IMR-90 (cell line): ENCODE results near the gene CCDC27. TPM values are rescaled to one million over a fixed set of nuclear protein-coding genes. Genes with fewer than 3 reads are reported as not detected.

ENCODE experiments used
- ATAC-seq: fragments of 200-7000 bp; cut with Tn5 transposase; 2 replicates; pipeline ENCODE4 v1.9.1; 2020; ENCODE audit warnings: low read depth, mild to moderate bottlenecking, moderate library complexity
- BruUV-seq: library from RNA; stranded (reverse); fragments of 400-500 nt; replicated peaks from 2 replicates; lab custom pipeline; 2021; lab: Mats Ljungman, UMichigan
- CTCF ChIA-PET: fragments of 300-600 bp; formaldehyde crosslinking; extraction: SDS; loops from one replicate; lab custom pipeline; 2021; ENCODE audit warnings: antibody characterized with exemption; lab: Yijun Ruan, JAX
- POLR2A ChIA-PET: fragments of 300-600 bp; sonication (Branson Sonifier 250); formaldehyde crosslinking; loops from one replicate; lab custom pipeline; 2022; ENCODE audit warnings: antibody characterized with exemption; ENCODE audit not compliant: unreplicated experiment; lab: Charles Lee
- DNase-seq: peaks from one replicate; pipeline ENCODE4 v3.0.0; 2013
- H2AFZ ChIP-seq: replicated peaks from 2 replicates; pipeline ENCODE3; 2013; ENCODE audit warnings: low read length, mild to moderate bottlenecking; ENCODE audit not compliant: poor library complexity
- H2AK5ac ChIP-seq: 2 replicates; pipeline ENCODE4 v1.6.1; 2013; ENCODE audit warnings: low read depth, low read length, inconsistent platforms
- H2AK9ac ChIP-seq: replicated peaks from 2 replicates; pipeline ENCODE3; 2013; ENCODE audit warnings: mild to moderate bottlenecking, low read depth, low read length, moderate library complexity; ENCODE audit not compliant: poor library complexity
- H2BK120ac ChIP-seq: 2 replicates; pipeline ENCODE4 v1.6.1; 2013; ENCODE audit warnings: low read depth, low read length, inconsistent platforms
- H2BK15ac ChIP-seq: 3 replicates; pipeline ENCODE4 v1.6.1; 2013; ENCODE audit warnings: low read depth, low read length, inconsistent platforms
- H2BK20ac ChIP-seq: 2 replicates; pipeline ENCODE4 v1.6.1; 2013; ENCODE audit warnings: low read depth, mild to moderate bottlenecking, inconsistent platforms, low read length, moderate library complexity
- H2BK5ac ChIP-seq: 2 replicates; pipeline ENCODE4 v1.6.1; 2013; ENCODE audit warnings: mild to moderate bottlenecking, low read depth, low read length, inconsistent platforms; ENCODE audit not compliant: poor library complexity, severe bottlenecking
- H3K14ac ChIP-seq: replicated peaks from 2 replicates; pipeline ENCODE4 v1.6.1; 2013; ENCODE audit warnings: low read depth, low read length, inconsistent platforms
- H3K18ac ChIP-seq: 2 replicates; pipeline ENCODE4 v1.6.1; 2013; ENCODE audit warnings: low read depth, low read length, control low read depth
- H3K23ac ChIP-seq: 2 replicates; pipeline ENCODE4 v1.6.1; 2013; ENCODE audit warnings: low read depth, low read length, inconsistent platforms
- H3K27ac ChIP-seq: 2 replicates; pipeline ENCODE4 v1.5.1; 2013; ENCODE audit warnings: mild to moderate bottlenecking, control low read depth, low read length; ENCODE audit not compliant: insufficient read depth
- H3K27me3 ChIP-seq: 2 replicates; pipeline ENCODE4 v1.6.1; 2013; ENCODE audit warnings: low read length; ENCODE audit not compliant: control insufficient read depth, insufficient read depth
- H3K36me3 ChIP-seq: 2 replicates; pipeline ENCODE4 v1.6.1; 2013; ENCODE audit warnings: low read length, mixed read lengths; ENCODE audit not compliant: control insufficient read depth, insufficient read depth
- H3K4ac ChIP-seq: 2 replicates; pipeline ENCODE4 v1.6.1; 2013; ENCODE audit warnings: low read depth, low read length, inconsistent platforms
- H3K4me1 ChIP-seq: 2 replicates; pipeline ENCODE4 v1.6.1; 2013; ENCODE audit warnings: low read length, mixed read lengths; ENCODE audit not compliant: control insufficient read depth, insufficient read depth
- H3K4me2 ChIP-seq: 2 replicates; pipeline ENCODE4 v1.6.1; 2013; ENCODE audit warnings: low read depth, mild to moderate bottlenecking, control low read depth, low read length, moderate library complexity
- H3K4me3 ChIP-seq: 2 replicates; pipeline ENCODE4 v1.5.1; 2013; ENCODE audit warnings: low read depth, mild to moderate bottlenecking, control low read depth, low read length, moderate library complexity; ENCODE audit not compliant: insufficient read depth
- H3K56ac ChIP-seq: 2 replicates; pipeline ENCODE4 v1.6.1; 2013; ENCODE audit warnings: low read length, inconsistent platforms; ENCODE audit not compliant: insufficient read depth; ENCODE audit errors: extremely low read depth
- H3K79me1 ChIP-seq, 2 experiments: 2 replicates each; pipeline ENCODE4 v1.6.1; 2013; ENCODE audit warnings: low read length in 2 of 2, inconsistent platforms in 1 of 2, low read depth in 1 of 2
- H3K9ac ChIP-seq: 2 replicates; pipeline ENCODE4 v1.6.1; 2013; ENCODE audit warnings: low read depth, low read length, control low read depth
- H3K9me1 ChIP-seq: 2 replicates; pipeline ENCODE4 v1.6.1; 2013; ENCODE audit warnings: low read length, inconsistent platforms; ENCODE audit not compliant: insufficient read depth
- H3K9me3 ChIP-seq: 2 replicates; pipeline ENCODE4 v1.6.1; 2013; ENCODE audit warnings: low read length; ENCODE audit not compliant: control insufficient read depth, insufficient read depth
- H4K20me1 ChIP-seq: 2 replicates; pipeline ENCODE4 v1.6.1; 2013; ENCODE audit warnings: low read length, inconsistent platforms; ENCODE audit not compliant: insufficient read depth
- H4K5ac ChIP-seq: 2 replicates; pipeline ENCODE4 v1.6.1; 2013; ENCODE audit warnings: mild to moderate bottlenecking, low read depth, low read length, control low read depth
- H4K8ac ChIP-seq, 2 experiments: 2 replicates each; pipeline ENCODE4 v1.6.1; 2013; ENCODE audit warnings: low read depth in 2 of 2, low read length in 2 of 2, control low read depth in 1 of 2, inconsistent platforms in 1 of 2
- H4K91ac ChIP-seq: 2 replicates; pipeline ENCODE4 v1.6.1; 2013; ENCODE audit warnings: low read depth, low read length, inconsistent platforms; ENCODE audit not compliant: insufficient read depth
- BHLHE40 ChIP-seq: fragments of 150-350 bp; IDR thresholded peaks from 2 replicates; pipeline ENCODE4 v1.6.1; 2016; ENCODE audit warnings: mild to moderate bottlenecking, low read depth, low read length
- CEBPB ChIP-seq: IDR thresholded peaks from 2 replicates; pipeline ENCODE4 v1.6.1; 2012; ENCODE audit warnings: low read depth, low read length, improper control_type of control experiment
- CHD1 ChIP-seq: IDR thresholded peaks from 2 replicates; pipeline ENCODE4 v1.6.1; 2012; ENCODE audit warnings: low read depth, low read length, improper control_type of control experiment
- CTCF ChIP-seq: conservative IDR thresholded peaks from 2 replicates; pipeline ENCODE4 v1.5.1; 2012; ENCODE audit warnings: mild to moderate bottlenecking, low read depth, low read length, improper control_type of control experiment
- FOS ChIP-seq: fragments of 150-350 bp; IDR thresholded peaks from 2 replicates; pipeline ENCODE4 v1.6.1; 2016; ENCODE audit warnings: low read depth, low read length
- MAZ ChIP-seq: IDR thresholded peaks from 2 replicates; pipeline ENCODE4 v1.6.1; 2012; ENCODE audit warnings: low read depth, mild to moderate bottlenecking, low read length, improper control_type of control experiment, moderate library complexity, borderline replicate concordance
- MXI1 ChIP-seq: IDR thresholded peaks from 2 replicates; pipeline ENCODE4 v1.6.1; 2012; ENCODE audit warnings: low read depth, mild to moderate bottlenecking, low read length, moderate library complexity, borderline replicate concordance
- NFE2L2 ChIP-seq: fragments of 150-350 bp; IDR thresholded peaks from 2 replicates; pipeline ENCODE4 v1.6.1; 2016; ENCODE audit warnings: low read depth, mild to moderate bottlenecking, low read length
- POLR2A ChIP-seq: IDR thresholded peaks from 2 replicates; pipeline ENCODE4 v1.6.1; 2012; ENCODE audit warnings: mild to moderate bottlenecking, low read depth, low read length
- RAD21 ChIP-seq: IDR thresholded peaks from 2 replicates; pipeline ENCODE4 v1.6.1; 2012; ENCODE audit warnings: low read length, improper control_type of control experiment
- RCOR1 ChIP-seq: IDR thresholded peaks from 2 replicates; pipeline ENCODE4 v1.6.1; 2012; ENCODE audit warnings: mild to moderate bottlenecking, low read length, improper control_type of control experiment; ENCODE audit not compliant: insufficient replicate concordance
- RFX5 ChIP-seq: IDR thresholded peaks from 2 replicates; pipeline ENCODE4 v1.8.0; 2012; ENCODE audit warnings: low read depth, mild to moderate bottlenecking, low read length, moderate library complexity
- SMC3 ChIP-seq: fragments of 150-350 bp; IDR thresholded peaks from 2 replicates; pipeline ENCODE4 v1.6.1; 2016; ENCODE audit warnings: low read depth, mild to moderate bottlenecking, antibody characterized with exemption, low read length, moderate library complexity
- USF2 ChIP-seq: fragments of 150-350 bp; IDR thresholded peaks from 2 replicates; pipeline ENCODE4 v1.6.1; 2017; ENCODE audit warnings: mild to moderate bottlenecking, antibody characterized with exemption, low read length, low read depth
- WGBS, 2 experiments: methylation state at CpG; one replicate each; pipeline versions ENCODE4 v1.1.5 to v1.1.7; 2013; ENCODE audit warnings: missing lambda C conversion rate in 2 of 2; ENCODE audit not compliant: insufficient read length in 1 of 2; ENCODE audit errors: extremely low coverage in 2 of 2; 5-methylcytosine and 5-hydroxymethylcytosine counted together
- dilution Hi-C: fragments of 300-500 bp; cut with HindIII; formaldehyde crosslinking; loops from one replicate; pipeline ENCODE4 v1.14.3; 2018; ENCODE audit warnings: low sequenced_read_pairs; ENCODE audit not compliant: unreplicated experiment
- in situ Hi-C: fragments of 300-500 bp; cut with MboI; formaldehyde crosslinking; loops from 3 replicates; pipeline ENCODE4 v1.14.3; 2019; ENCODE audit warnings: low sequenced_read_pairs, inconsistent platforms, mixed read lengths
- intact Hi-C: fragments of 100-400 bp; cut with micrococcal nuclease; formaldehyde crosslinking; loops from 2 replicates; pipeline ENCODE4 v1.10.0; 2022
- polyA plus RNA-seq, 3 experiments: library from polyadenylated mRNA; depleted of rRNA; stranded (reverse); fragments of >200 nt; gene quantifications; 2 replicates each; pipeline ENCODE4 v1.2.3, GENCODE V29; 2012; ENCODE audit warnings: low replicate concordance in 1 of 3
- total RNA-seq: library from RNA; depleted of rRNA; stranded (reverse); fragments of >200 nt; gene quantifications from 2 replicates; pipeline ENCODE4 v1.2.3, GENCODE V29; 2012

The CCDC27 gene
- total and polyA plus RNA-seq, 2 of the 4 experiments (the other 2 are of a cell fraction), result not detected

- Histone ChIP-seq H2AFZ (no peak overlapping the region), H3K27me3 (peaks cover 68% of the 10 kb centered on the region), H3K4me1 (no peaks in the 10 kb centered on the region), H2AK5ac (no peak overlapping the region), H3K4me2 (no peak overlapping the region), H3K14ac (no peak overlapping the region), H4K20me1 (no peaks in the 10 kb centered on the region), H3K4ac (no peak overlapping the region), H4K5ac (no peak overlapping the region), H3K4me3 (no peak overlapping the region), H3K9me1 (no peaks in the 10 kb centered on the region), H3K9ac (no peak overlapping the region), H3K23ac (no peak overlapping the region), H4K8ac (no peak overlapping the region), H4K91ac (no peak overlapping the region), H3K9me3 (no peaks in the 10 kb centered on the region), H2BK5ac (no peak overlapping the region), H3K27ac (no peak overlapping the region), H3K18ac (no peak overlapping the region), H2BK120ac (no peak overlapping the region), H2BK15ac (no peak overlapping the region), H2AK9ac (no peak overlapping the region), H3K36me3 (no peaks in the 10 kb centered on the region), H2BK20ac (no peak overlapping the region), H3K56ac (no peak overlapping the region), H3K79me1 (no peaks in the 10 kb centered on the region)
- CTCF ChIA-PET, result interaction anchor here (1.3 kb wide), 1 partner anchor 11 kb away, joined by 10 read pairs; no protein-coding TSS in a partner anchor
- no TSS peak for BruUV-seq
- intact Hi-C loops, result no loop called here
- DNase-seq (no peak), ATAC-seq (no peak)
- WGBS, 2 experiments, result 74% methylated on average over 5 of the region's 7 CpGs; no CpG with 5 or more reads in 1 of the 2 experiments
- in situ Hi-C loops, result no loop called here
- TF ChIP-seq CHD1 (no peak), RFX5 (no peak), MXI1 (no peak), USF2 (no peak), FOS (no peak), RAD21 (no peak), CEBPB (no peak), MAZ (no peak), NFE2L2 (no peak), CTCF (no peak), SMC3 (no peak), POLR2A (no peak), BHLHE40 (no peak), RCOR1 (no peak)
- dilution Hi-C loops, result no loop called here
- POLR2A ChIA-PET, result no interaction called here
These were observed 38.4 kb upstream of the CCDC27 start for GRCh38 chr1:3713840-3714239.
